SK-N-SH treated with all-trans-retinoic acid at 6 μM for 48 hours (cell line): ENCODE measurements around the gene MICALL2.

Experiments
- ATAC-seq: fragments of 200-7000 bp; cut with Tn5 transposase; 3 replicates; pipeline ENCODE4 v1.9.1; 2020; ENCODE audit warnings: mild to moderate bottlenecking, moderate library complexity
- CREB5 ChIP-seq: fragments of 250-450 bp; sonication (Bioruptor Pico); IDR thresholded peaks from 2 replicates; pipeline ENCODE4 v1.5.1; 2020; ENCODE audit warnings: low read depth, mild to moderate bottlenecking, moderate library complexity
- CSRNP3 ChIP-seq: fragments of 250-450 bp; sonication (Bioruptor Pico); IDR thresholded peaks from 2 replicates; pipeline ENCODE4 v1.5.1; 2021; ENCODE audit warnings: mild to moderate bottlenecking, moderate library complexity
- ESRRG ChIP-seq: fragments of 250-450 bp; sonication (Bioruptor Pico); IDR thresholded peaks from 2 replicates; pipeline ENCODE4 v1.6.1; 2021; ENCODE audit warnings: mild to moderate bottlenecking
- GLIS3 ChIP-seq: fragments of 250-450 bp; sonication (Bioruptor Pico); IDR thresholded peaks from 2 replicates; pipeline ENCODE4 v1.5.0; 2020; ENCODE audit warnings: mild to moderate bottlenecking, moderate library complexity
- ISL1 ChIP-seq: fragments of 250-450 bp; sonication (Bioruptor Pico); IDR thresholded peaks from 2 replicates; pipeline ENCODE4 v2.1.2; 2022; ENCODE audit warnings: mild to moderate bottlenecking, moderate library complexity
- OSR1 ChIP-seq: fragments of 250-450 bp; sonication (Bioruptor Pico); IDR thresholded peaks from 2 replicates; pipeline ENCODE4 v1.8.0; 2022; ENCODE audit warnings: moderate library complexity, mild to moderate bottlenecking, inconsistent platforms
- POU6F1 ChIP-seq: fragments of 250-450 bp; sonication (Bioruptor Pico); IDR thresholded peaks from 2 replicates; pipeline ENCODE4 v1.8.0; 2021; ENCODE audit warnings: low read depth, mild to moderate bottlenecking, moderate library complexity, borderline replicate concordance
- PPARA ChIP-seq: fragments of 250-450 bp; sonication (Bioruptor Pico); IDR thresholded peaks from 2 replicates; pipeline ENCODE4 v1.5.0; 2020; ENCODE audit warnings: mild to moderate bottlenecking, borderline replicate concordance
- RARB ChIP-seq: fragments of 250-450 bp; sonication (Bioruptor Pico); IDR thresholded peaks from 2 replicates; pipeline ENCODE4 v1.8.0; 2021; ENCODE audit warnings: mild to moderate bottlenecking, moderate library complexity
- TCF4 ChIP-seq: fragments of 250-450 bp; sonication (Bioruptor Pico); IDR thresholded peaks from 2 replicates; pipeline ENCODE4 v1.8.0; 2021; ENCODE audit warnings: mild to moderate bottlenecking, moderate library complexity, borderline replicate concordance
- TOX ChIP-seq: fragments of 250-450 bp; sonication (Bioruptor Pico); IDR thresholded peaks from 2 replicates; pipeline ENCODE4 v1.8.0; 2021; ENCODE audit warnings: mild to moderate bottlenecking, moderate library complexity, borderline replicate concordance
- TSHZ2 ChIP-seq: fragments of 250-450 bp; sonication (Bioruptor Pico); IDR thresholded peaks from 2 replicates; pipeline ENCODE4 v1.5.0; 2020; ENCODE audit warnings: mild to moderate bottlenecking, moderate library complexity
- ZFP3 ChIP-seq: fragments of 250-450 bp; sonication (Bioruptor Pico); IDR thresholded peaks from 2 replicates; pipeline ENCODE4 v1.5.0; 2020; ENCODE audit warnings: mild to moderate bottlenecking, moderate library complexity
- ZFP30 ChIP-seq: fragments of 450-650 bp; formaldehyde crosslinking; IDR thresholded peaks from 2 replicates; pipeline ENCODE4 v1.5.0; 2022; ENCODE audit warnings: mild to moderate bottlenecking, moderate library complexity
- ZNF565 ChIP-seq: fragments of 450-650 bp; formaldehyde crosslinking; conservative IDR thresholded peaks from 2 replicates; pipeline ENCODE4 v1.5.0; 2020; ENCODE audit warnings: low read depth, mild to moderate bottlenecking, moderate library complexity
- ZNF70 ChIP-seq: fragments of 450-650 bp; formaldehyde crosslinking; IDR thresholded peaks from 2 replicates; pipeline ENCODE4 v1.5.0; 2020; ENCODE audit warnings: mild to moderate bottlenecking, moderate library complexity
- ZNF8 ChIP-seq: fragments of 450-650 bp; formaldehyde crosslinking; IDR thresholded peaks from 2 replicates; pipeline ENCODE4 v1.5.0; 2020; ENCODE audit warnings: mild to moderate bottlenecking, moderate library complexity

MICALL2 gene

GRCh38 chr7:1459920-1460820, 900 bp upstream of the MICALL2 start:
- ATAC-seq = peak; percentile 1
- no peak for TF ChIP-seq ZFP30 (CRISPR knock-in tag)
- TF ChIP-seq CSRNP3 (CRISPR knock-in tag) = no peak
- TF ChIP-seq OSR1 (CRISPR knock-in tag) = no peak
- TF ChIP-seq ESRRG = no peak
- TF ChIP-seq TCF4 (CRISPR knock-in tag) = no peak

GRCh38 chr7:1459512-1459892, 232 bp upstream of the MICALL2 start:
- TF ChIP-seq TCF4 (CRISPR knock-in tag) (no peak), RARB (CRISPR knock-in tag) (no peak), GLIS3 (CRISPR knock-in tag) (no peak), ISL1 (CRISPR knock-in tag) (no peak), PPARA (no peak), OSR1 (CRISPR knock-in tag) (no peak), ZNF8 (no peak), POU6F1 (CRISPR knock-in tag) (no peak), TSHZ2 (CRISPR knock-in tag) (no peak), ZFP3 (no peak), ZNF70 (CRISPR knock-in tag) (no peak), CREB5 (no peak), ZFP30 (CRISPR knock-in tag) (no peak), CSRNP3 (CRISPR knock-in tag) (no peak), ESRRG (no peak)
- ATAC-seq = peak; percentile 87

- TF ChIP-seq POU6F1 (CRISPR knock-in tag) (no peak), TOX (CRISPR knock-in tag) (no peak), OSR1 (CRISPR knock-in tag) (no peak), ZNF565 (no peak), ZFP30 (CRISPR knock-in tag) (no peak), ZNF8 (no peak), PPARA (no peak), CSRNP3 (CRISPR knock-in tag) (no peak), GLIS3 (CRISPR knock-in tag) (no peak)
- peak; percentile 0; the same call in 2 of the 3 replicates for ATAC-seq
Observed at GRCh38 chr7:1457949-1458682, 1.2 kb downstream of the MICALL2 start.
